Neutrophil (primary cell): Measurements from ENCODE around the gene STK32C.

Source experiments
- H3K27ac ChIP-seq: fragments of 200-600 bp; sonication (generic); 2 replicates; pipeline ENCODE4 v1.5.1; 2016; ENCODE audit warnings: mild to moderate bottlenecking, moderate library complexity
- H3K27me3 ChIP-seq: fragments of 200-600 bp; sonication (generic); 2 replicates; pipeline ENCODE4 v1.6.0; 2016; ENCODE audit warnings: mild to moderate bottlenecking
- H3K36me3 ChIP-seq: fragments of 200-600 bp; sonication (generic); 2 replicates; pipeline ENCODE4 v1.5.1; 2017
- H3K4me1 ChIP-seq, 2 experiments: fragments of 200-600 bp in 1 of 2; sonication (generic) in 1 of 2; 1 replicate in 1 of 2; 2 replicates in 1 of 2; pipeline versions ENCODE4 v1.5.1 to v1.6.1; 2013 to 2016; ENCODE audit warnings: low read depth in 1 of 2, low read length in 1 of 2, mild to moderate bottlenecking in 1 of 2, moderate library complexity in 1 of 2; ENCODE audit not compliant: control insufficient read depth in 1 of 2, insufficient read depth in 1 of 2
- H3K4me3 ChIP-seq, 2 experiments: fragments of 200-600 bp in 1 of 2; sonication (generic) in 1 of 2; 1 replicate in 1 of 2; 2 replicates in 1 of 2; pipeline ENCODE4 v1.5.1; 2013 to 2016; ENCODE audit warnings: low read depth in 1 of 2, low read length in 1 of 2, mild to moderate bottlenecking in 1 of 2, moderate library complexity in 1 of 2
- H3K9me3 ChIP-seq: fragments of 200-600 bp; sonication (generic); 2 replicates; pipeline ENCODE4 v1.5.1; 2016
- TF ChIP-seq, protein P1 (sequence below): fragments of 200-600 bp; sonication (generic); IDR thresholded peaks from 2 replicates; pipeline ENCODE4 v1.5.1; 2016; ENCODE audit warnings: antibody characterized with exemption

STK32C gene

DNA sequence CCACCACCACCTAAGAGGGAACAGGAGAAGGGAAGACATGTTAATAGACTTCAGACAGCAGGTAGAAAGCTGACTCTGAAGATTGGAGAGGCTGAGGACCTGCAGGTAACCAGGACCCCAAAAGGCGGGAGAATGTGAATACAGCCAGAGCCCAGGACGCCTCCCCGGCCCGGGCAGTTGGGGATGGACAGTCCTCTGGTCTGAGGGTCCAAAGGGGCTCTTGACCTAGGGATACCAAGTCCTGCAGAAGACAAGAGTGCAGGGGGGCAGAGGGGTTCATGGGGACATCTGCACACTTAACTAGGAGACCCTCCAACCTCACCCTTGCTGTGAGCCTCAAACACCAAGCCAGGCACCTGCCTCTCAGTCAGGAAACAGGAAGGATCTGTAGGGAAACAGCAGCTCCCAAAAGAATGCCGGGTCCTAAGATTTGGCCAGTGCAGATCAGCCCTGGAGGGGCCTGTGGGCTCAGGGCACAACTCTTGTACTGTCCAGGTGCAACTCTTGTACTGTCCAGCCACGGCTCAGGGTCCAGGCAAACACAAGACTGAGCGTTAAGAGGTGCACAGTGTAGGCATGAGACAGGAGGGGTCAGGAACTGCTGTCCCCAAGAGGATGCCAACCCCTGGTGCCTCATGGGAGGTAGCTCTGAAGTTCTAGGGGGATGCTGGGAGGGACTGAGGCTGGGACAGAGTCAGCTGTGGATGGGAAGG, 2.3 kb upstream of the STK32C start:
- peaks cover 13 to 23% of the 10 kb centered on the region in 2 experiments for H3K4me1 ChIP-seq
- no peaks in the 10 kb centered on the region for H3K9me3 ChIP-seq
- no peaks in the 10 kb centered on the region for H3K36me3 ChIP-seq
- TF ChIP-seq, protein P1, sequence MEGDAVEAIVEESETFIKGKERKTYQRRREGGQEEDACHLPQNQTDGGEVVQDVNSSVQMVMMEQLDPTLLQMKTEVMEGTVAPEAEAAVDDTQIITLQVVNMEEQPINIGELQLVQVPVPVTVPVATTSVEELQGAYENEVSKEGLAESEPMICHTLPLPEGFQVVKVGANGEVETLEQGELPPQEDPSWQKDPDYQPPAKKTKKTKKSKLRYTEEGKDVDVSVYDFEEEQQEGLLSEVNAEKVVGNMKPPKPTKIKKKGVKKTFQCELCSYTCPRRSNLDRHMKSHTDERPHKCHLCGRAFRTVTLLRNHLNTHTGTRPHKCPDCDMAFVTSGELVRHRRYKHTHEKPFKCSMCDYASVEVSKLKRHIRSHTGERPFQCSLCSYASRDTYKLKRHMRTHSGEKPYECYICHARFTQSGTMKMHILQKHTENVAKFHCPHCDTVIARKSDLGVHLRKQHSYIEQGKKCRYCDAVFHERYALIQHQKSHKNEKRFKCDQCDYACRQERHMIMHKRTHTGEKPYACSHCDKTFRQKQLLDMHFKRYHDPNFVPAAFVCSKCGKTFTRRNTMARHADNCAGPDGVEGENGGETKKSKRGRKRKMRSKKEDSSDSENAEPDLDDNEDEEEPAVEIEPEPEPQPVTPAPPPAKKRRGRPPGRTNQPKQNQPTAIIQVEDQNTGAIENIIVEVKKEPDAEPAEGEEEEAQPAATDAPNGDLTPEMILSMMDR, result no peak
- H3K27ac ChIP-seq, result no peak overlapping the region
- no peak overlapping the region for H3K4me3 ChIP-seq
- peaks cover 80% of the 10 kb centered on the region for H3K27me3 ChIP-seq

DNA sequence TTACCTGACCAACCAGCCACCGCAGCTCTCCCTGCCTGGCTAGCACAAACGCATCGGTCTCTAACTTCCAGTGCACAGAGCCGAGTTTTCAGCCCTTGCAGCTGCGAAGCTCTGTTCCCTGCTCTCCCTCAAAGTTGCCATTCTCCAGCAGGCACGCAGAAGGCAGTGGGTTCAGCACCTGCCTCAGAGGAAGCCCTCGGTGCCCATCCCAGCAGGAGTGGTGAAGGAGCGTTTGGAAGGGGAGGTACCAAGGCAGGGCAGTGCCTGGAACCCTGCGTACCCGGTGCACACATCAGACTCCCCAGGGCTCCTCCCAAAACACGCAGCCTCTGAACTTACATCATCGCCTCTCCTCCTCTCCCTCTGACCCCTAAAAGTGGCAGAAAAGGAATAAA, 1.7 kb upstream of the STK32C start:
- TF ChIP-seq, protein P1, result no peak
- no peak overlapping the region for H3K27ac ChIP-seq
- H3K36me3 ChIP-seq, result no peaks in the 10 kb centered on the region
- no peak overlapping the region for H3K4me3 ChIP-seq
- H3K27me3 ChIP-seq, result peaks cover 85% of the 10 kb centered on the region
- no peaks in the 10 kb centered on the region for H3K9me3 ChIP-seq
- peaks cover 13 to 23% of the 10 kb centered on the region in 2 experiments for H3K4me1 ChIP-seq

DNA sequence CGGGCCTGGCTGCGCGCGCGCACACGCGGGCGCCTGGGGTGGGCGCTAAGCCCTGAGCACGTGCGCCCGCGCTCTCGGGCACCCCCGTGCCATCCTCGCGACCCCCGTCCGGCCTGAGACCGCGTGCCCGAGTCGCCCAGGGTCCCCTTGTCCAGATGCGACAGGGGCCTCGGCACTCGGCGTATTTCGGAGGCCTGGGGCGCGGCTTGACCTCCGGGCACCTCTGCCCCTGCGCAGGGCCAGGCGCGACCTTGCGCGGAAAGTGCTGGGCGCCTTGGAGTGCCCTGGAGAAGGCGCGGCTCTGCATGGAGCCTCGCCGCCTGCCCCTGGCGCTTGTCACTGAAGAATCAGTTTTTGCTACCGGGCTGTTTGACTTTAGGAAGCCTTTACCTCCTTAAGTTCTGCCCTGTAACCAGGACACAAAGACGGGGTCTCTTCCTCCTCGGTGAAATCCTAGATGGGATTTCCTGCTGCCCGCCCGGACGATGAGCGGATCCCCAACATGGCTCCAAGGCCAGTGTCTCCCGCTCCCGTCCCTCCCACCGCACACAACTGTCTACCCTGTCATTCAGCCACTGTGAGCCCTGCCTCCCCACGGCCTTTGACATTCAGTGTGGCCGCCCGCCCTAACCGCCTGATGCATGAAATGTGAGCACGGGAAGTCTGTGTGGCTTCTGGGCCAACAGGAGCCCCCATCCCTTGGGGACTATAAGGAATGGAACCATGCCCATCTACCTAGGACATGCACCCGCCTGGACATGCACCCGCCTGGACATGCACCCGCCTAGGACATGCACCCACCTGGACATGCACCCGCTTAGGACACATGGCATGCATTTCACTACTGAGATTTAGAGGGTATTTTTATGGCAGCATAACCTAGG, 1.1 kb upstream of the STK32C start:
- H3K4me3 ChIP-seq, result peak overlapping the region; percentile 56 to 79
- peaks cover 90% of the 10 kb centered on the region for H3K27me3 ChIP-seq
- peak overlapping the region; percentile 17 for H3K27ac ChIP-seq
- no peaks in the 10 kb centered on the region for H3K9me3 ChIP-seq
- H3K4me1 ChIP-seq, result peaks cover 13 to 23% of the 10 kb centered on the region in 2 experiments
- no peaks in the 10 kb centered on the region for H3K36me3 ChIP-seq
- TF ChIP-seq, protein P1, result no peak

DNA sequence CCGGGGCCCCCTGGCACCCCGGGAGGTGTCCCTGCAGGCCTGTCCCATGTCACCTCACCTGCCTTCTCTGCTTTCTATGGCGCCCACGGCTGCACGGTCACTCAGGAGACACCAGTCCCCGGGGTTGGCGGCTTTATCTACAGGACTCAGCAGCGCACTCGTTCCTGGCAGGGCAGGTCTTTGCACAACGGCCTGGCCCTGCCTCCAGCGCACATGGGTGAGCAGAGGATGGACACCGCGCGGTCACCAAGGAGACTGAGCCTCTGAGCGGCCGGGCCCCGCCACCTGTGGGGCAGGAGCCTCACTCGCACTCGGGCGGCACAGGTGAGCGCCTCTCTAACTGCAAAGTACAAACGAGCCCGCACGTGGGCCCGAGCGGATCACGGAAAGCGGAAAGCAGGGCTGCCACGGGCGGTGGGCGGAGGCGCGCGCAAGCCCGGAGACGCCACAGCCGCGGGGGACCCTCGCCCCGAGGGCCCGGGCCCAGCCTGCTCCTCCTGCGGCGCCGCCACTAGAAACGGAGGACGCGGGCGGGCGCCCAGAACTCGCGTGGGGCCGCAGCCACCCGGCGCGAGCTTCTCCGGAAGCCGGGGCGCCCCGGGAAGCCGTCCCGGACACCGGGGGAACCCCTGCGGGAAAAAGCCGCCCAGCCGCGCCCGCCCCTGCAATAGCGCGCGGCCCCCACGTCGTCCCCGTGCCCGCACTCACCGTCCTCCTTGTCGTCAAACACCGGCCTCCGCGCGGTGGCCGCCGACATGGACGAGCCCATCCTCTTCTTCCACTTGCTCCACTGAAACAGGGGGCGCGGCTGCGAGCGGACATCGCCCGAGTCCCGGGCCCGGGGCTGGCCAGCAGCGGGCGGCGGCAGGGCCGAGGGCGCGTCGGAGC, 642 bp downstream of the STK32C start:
- TF ChIP-seq, protein P1, result no peak
- H3K27me3 ChIP-seq, result peaks cover 93% of the 10 kb centered on the region

DNA sequence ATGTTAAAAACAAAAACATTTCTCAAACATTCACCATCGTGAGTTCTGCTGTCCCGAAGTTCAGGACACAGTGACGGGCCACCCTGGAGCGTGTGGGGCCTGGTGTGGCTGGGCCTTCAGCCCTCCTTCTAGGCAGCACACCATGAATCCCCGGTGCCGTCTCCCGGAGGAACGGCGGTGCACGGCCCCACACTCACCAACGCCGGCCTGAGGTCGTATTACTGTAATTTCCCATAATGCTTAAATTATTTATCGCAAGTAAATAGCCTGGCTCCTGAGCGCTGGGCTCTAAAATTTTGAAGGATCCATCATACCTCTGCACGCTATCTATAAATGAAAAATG, 1.4 kb downstream of the STK32C start:
- Histone ChIP-seq H3K36me3 (no peaks in the 10 kb centered on the region), H3K27ac (no peak overlapping the region), H3K4me3 (no peak overlapping the region), H3K4me1 (peaks cover 13 to 23% of the 10 kb centered on the region in 2 experiments), H3K27me3 (peaks cover 88% of the 10 kb centered on the region), H3K9me3 (no peaks in the 10 kb centered on the region)
- TF ChIP-seq, protein P1, result no peak

More for the DNA sequence above, 642 bp downstream of the STK32C start:
- peak overlapping the region; percentile 60 to 79 for H3K4me3 ChIP-seq
- H3K36me3 ChIP-seq, result no peaks in the 10 kb centered on the region
- H3K4me1 ChIP-seq, result peaks cover 13 to 23% of the 10 kb centered on the region in 2 experiments
- H3K27ac ChIP-seq, result no peak overlapping the region
- H3K9me3 ChIP-seq, result no peaks in the 10 kb centered on the region
